Stimulated activated CD4-positive, alpha-beta T cell treated with anti-CD3 and anti-CD28 coated beads, TNF-alpha, amount 100 ng/mL, for 1 hour (primary cell): Measurements from ENCODE around the gene KDM4C.
"Not testable (repeated sequence)": the region's sequence is repeated elsewhere in the genome, so short reads cannot be mapped to it uniquely, and the experiment has no call there.

ENCODE experiments used
- DNase-seq, 3 donors: peaks; one replicate each; pipeline ENCODE4 v3.0.0-alpha.2; 2020; ENCODE audit warnings: low read depth in 3 of 3, low spot score in 1 of 3

KDM4C gene

DNA sequence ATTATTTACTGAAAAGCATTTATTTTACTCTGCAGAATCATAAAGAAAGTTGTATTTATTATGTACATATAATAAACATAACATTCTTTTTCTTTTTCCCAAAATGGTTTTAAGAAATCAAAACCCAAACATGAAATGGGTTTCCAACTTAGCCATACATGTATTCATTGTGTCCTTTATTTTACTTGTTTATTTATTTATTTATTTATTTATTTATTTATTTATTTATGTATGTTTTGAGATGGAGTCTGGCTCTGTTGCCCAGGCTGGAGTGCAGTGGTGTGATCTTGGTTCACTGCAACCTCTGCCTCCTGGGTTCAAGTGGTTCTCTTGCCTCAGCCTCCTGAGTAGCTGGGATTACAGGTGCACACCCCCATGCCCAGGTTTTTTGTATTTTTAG lies 273.2 kb downstream of the KDM4C start:
- DNase-seq = not testable (repeated sequence)

DNA sequence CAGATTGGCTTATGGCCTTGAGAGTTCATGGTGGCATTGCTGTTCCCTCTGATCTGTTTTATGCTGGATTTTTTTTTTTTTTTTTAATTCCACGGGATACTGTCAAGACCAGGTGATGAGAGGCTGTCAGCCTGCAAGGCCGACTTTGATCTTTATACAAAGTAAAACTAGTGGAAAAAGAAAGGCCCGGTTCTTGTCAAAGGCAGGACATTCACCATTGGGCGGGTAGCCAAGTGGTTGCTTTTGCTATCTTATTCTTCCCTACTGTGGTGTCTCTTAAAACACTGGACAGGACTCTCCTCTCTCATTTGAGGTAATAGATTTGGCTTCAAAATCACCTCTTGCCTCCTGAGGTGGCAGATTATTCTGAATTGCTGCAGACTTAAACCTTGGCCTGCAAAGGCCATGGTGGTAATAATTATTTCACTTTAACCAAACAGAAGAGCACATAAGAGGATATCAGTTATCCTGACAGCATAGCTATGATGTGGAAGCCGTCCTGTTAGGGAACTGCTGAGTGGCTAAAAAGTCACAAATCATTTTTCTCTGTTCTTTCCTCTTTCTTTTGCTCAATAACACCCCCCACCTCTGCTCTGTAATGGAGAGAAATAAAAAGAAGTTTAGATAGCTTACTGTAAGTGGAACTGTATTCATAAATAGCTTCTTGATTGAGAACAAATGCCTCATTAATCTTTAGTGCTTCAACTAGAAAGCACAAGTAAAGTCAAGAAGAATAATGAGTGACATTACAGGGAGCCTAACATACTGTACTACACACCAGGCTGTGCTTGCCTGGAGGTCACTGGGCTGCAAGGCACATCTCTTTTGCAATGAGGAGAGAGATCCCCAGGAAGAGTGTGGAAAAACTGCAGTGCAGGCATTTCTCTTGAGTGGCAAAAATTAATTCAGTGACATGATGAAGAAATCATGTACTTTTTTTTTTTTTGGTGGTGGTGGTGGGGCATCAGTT lies 275.6 kb downstream of the KDM4C start:
- no peak for DNase-seq

DNA sequence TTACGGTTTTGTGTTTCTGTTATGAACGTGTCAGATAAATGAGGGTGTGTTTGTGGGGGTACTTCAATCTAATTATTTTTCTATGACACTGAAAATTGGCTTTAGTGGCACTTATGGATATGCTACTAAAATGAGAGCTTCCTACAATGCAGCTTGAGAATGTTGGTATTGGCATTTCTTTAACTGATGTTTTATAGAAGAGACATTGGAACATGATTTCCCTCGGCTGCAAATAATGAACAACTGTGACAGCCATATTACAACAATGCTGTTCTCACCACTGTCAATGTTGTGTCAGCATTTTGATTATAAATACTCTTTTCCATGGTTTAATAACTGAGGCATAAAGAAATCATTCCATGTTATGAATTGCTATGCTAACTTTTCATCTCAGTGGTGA lies 279.4 kb downstream of the KDM4C start:
- no peak for DNase-seq

DNA sequence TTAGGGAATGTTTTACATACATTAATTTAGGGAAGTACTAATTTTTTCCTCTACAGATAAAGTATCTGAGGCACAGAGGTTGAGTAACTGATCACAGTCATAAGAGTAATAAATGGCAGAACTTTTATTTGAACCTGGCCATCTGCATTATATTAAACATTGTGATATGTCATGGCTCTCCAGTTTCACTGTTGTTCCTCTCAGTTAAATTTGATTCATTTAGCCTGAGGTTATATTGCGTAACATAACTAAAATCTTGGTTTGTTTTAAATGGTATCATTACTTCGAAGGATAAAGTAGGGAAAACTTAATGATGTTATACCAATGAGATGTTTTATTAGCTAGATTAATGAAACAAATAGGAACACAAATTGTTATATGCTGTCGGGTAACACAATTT lies 284.4 kb downstream of the KDM4C start:
- DNase-seq = no peak

DNA sequence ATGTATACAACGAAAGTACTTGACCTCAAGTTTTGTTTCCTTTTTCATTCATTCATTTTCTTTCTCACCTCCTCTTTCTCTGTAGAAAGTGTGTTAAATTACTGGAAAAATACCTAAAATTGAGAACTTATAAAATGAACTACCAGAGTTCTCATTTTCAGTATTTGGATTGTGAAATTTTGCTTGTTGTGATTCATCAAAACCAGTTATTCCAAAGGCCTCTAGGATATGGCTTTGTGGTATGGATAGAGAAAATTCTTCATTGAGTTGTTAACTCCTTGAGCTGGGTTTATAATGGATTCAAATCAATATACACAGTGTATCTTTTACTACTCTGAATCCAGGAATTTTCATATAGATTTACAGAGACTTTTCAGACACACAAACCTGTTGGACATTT lies 287.6 kb downstream of the KDM4C start:
- no peak for DNase-seq

DNA sequence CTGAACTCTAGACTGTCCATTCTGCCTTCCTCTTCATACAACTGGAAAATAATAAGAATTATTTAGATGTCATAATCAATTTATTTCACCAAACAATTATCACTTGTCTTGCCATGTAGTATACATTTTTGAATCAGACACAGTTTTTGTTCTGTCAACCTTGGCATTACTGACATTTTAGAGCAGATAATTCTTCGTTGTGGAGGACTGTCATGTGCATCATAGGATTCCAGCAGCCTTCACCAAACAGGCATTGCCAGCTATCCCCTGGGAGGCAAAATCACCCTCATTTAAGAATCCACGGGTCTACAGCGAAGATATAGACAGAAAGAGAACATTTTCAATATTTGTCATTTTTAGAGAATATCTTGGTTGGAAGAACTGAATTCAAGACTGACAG lies 293.9 kb downstream of the KDM4C start:
- no peak for DNase-seq

DNA sequence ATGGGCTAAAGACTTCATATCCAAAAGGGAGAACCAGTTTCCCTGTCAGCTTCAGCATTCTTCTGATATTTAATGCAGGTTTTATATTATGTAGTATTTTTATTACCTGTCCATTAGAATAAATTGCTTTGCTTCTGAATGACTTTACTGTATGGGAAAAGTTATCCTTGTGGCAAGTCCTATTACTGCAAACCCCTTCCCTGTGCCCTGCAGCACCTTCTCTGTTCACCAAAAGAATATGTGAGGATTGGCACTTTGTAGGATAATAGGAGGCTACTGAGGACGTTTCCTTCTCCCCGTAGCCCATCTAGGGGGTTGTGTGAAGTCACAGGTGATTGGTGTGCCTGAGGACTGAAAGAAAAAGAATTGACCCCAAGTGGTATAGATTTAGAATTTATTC lies 296.1 kb downstream of the KDM4C start:
- no peak for DNase-seq

DNA sequence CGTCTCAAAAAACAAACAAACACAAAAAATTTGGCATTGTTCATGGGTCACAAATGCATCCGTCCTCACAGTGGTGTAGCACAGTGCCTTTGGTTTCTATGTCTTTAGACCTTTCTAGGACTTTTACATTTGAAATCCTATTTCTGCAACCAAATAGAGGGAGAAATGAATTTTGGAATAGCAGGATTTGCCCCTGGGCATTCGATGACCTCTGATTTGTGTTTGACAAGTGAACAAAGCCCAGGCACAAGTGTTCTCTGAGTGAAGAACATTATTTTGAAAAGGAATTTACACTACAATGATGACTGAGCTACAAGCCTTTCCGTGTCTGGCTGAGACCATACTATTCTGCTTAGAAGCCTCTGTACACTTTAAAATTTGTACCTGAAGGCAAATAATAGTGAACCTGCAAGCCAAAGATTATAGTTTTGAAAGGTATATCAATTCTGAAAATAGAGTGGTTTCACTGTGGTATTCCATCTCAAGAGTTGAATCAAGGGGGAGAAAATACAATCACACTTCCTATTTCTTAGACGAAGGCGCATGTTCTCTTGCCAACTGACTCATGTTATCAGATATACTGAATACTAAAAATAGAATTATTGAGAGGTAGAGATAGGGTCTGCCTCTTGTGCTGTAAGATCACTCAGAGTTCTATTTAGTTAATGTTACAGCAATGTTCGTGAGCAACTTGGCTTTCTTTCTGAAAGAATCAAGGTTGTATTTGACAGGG lies 297.6 kb downstream of the KDM4C start:
- DNase-seq = no peak

DNA sequence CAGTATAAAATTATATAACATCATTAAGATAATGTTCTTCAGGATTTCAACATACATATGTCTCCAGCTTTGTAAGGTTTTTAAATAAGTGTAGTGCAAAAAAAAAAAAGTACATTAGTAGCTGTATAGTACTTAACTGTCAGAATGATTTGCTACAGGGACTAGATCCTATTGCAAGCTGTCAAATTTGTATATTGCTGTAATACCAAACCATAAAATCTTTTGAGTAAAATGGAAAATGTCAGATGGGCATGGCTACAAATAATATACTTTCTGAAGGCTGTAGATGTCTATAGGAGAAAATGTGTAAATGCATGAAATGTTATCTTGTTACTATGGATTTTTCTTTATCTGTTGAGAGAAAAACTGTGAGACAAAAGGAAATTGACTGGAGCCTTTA lies 298.5 kb downstream of the KDM4C start:
- no peak for DNase-seq

DNA sequence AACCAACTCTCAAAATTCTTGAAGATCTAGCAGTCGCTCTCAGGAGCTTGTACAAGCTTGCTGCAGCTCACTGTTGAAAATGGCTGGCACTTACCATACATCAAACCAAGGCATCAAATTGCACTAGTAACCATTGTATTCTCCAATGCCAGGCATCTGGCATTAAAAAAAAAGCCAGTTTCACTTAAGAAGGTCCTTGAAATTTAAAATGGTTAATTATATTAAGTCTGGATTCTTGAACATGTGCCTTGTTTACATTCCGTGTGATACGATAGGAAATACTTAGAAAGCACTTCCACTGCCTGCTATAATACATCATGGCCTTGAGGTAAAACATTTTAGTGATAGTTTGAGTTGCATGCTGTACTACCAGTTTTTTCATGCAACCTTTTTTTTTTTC lies 300.7 kb downstream of the KDM4C start:
- no peak for DNase-seq

DNA sequence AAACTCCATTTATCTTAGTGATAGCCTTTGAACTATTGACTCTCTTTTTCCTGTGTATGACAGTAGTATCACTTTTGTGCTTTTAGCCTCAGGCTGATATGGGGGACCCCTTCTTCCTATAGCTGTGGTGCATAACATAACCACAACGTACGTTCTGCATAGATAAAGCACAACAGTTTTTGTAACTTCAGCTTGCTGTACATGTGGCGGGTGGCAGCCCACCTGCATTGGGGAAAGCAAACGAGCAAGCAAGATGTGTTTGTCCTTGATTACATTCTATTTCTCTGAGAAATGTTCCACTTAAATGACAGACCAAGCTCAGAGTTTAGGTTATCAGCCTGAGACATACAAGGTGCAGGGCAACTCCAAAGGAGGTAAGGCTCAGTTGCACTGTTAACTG lies 309.4 kb downstream of the KDM4C start:
- no peak for DNase-seq

DNA sequence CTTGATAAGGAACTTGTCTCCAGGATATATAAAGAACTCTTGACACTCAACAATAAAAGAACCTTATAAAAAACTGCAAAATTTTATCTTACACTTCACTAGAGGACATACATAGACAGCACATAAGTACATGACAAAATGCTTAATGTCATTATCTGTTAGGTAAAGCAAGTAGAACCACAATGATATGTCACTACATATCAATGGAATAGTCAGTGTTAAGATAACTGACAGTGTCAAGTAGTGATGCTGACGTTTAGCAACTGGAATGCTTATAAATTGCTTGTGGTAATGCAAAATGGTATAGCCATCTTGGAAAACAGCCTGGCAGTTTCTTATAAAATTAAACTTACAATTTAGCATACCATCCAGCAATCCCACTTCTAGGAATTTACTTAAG lies 314.1 kb downstream of the KDM4C start:
- no peak for DNase-seq

DNA sequence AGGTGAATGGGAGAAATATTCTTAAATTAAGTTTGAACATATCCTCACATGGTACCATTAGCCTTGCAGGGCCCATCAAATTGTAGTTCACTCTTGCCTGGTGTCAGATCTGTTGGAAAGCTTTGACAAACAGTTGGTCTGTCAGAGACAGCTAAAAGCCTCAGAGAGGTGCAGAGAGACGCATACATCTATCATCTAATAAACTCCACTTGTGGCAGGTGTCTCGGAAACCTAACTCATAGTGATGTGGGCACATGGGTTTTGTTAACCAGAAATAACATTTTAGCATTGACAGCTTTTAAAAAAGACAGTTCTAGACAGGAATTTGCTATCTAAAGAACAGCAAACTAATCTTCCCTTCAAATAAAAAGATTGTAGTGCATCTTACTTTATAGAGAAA lies 315.9 kb downstream of the KDM4C start:
- no peak for DNase-seq

DNA sequence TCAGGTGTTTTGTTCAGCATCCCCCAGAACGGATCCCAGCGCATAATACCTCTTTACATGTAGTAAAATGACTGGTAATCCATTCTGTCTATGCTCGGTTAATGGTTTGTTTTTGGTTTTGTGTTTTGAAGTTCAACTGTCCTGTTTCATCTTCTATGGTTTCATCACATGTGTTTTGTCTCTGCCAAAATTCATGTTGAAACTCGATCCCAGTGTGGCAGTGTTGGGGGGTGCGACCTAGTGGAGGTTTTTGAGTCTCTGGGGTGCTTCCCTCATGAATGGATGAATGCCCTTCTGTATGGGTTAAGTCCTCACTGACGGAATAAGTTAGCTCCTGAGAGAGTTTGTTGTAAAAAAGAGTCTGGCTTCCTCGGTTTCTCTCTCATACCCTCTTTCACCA lies 317.4 kb downstream of the KDM4C start:
- no peak for DNase-seq

DNA sequence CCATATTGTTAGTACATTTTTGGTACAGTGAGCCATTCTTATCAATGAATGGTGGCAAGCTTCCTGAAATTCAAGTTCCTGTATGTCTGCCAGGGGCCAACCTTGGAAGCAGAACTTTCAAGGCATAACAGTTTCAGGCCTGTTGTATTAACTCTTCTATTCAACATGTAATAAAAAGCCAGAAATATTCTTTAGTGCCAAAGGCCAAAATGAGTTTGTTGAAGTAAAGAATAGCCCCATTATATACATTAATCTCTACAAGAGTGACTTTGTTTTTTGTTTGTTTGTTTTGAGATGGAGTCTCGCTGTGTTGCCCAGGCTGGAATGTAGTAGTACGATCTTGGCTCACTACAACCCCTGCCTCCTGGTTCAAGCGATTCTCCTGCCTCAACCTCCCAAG lies 321.3 kb downstream of the KDM4C start:
- DNase-seq = no peak

DNA sequence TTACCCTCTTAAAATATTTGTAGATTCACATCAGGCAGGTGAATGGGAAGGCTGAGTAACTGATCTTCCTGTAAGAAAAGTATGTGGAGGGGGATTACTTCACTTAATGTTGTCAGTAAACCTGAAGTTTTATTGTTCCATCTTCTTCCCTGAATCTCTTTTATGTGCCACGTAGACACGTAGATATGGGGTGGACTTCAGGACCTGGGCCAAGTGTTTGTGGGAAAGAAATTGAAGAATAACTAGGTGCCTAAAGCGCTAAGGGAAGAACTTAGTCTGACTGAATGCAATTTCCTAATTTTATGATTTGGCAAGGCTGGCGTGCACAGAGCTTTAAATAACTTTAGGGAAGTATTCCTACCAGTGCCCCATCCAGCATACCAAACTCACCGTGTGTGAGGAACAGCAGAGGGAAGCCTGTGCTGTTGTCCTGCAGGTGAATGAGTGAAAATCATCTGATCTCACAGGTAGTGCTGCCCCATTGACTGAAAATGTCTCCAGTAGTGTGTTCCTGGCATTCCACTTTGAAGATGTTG lies 323.4 kb downstream of the KDM4C start:
- no peak for DNase-seq

DNA sequence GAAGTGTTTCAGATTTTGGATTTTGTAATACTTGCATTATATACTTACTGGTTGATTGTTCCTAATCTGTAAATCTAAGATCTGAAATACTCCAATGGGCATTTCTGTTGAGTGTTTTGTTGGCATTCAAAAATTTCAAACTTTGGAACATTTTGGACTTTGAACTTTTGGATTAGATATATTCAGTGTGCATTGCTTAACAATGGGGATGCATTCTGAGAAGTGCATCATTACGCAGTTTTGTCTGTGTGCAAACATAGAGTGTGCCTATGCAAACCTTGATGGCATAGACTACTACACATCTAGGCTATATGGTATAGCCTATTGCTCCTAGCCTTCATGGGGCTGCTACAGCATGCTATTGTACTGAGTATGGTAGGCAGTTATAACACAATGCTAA lies 325.4 kb downstream of the KDM4C start:
- DNase-seq = no peak

DNA sequence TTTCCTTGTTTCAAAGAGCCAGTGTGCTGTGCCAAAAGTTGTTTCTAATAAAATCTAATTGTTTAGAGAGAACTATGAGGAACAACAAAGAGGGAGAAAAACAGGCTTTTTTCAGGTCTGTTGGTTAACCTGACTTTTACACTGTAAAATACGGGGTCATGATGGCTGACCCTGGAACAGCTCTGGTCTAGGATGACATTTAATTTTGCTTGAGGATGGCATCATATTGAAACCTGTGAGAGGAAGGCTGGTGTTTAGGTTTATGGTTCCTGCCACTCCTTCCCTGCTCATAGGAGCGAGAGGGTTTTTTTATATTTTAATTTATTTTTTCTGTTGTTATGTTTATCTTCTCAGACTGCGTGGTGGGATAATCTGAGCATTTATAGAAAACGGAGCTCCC lies 327.6 kb downstream of the KDM4C start:
- no peak for DNase-seq

DNA sequence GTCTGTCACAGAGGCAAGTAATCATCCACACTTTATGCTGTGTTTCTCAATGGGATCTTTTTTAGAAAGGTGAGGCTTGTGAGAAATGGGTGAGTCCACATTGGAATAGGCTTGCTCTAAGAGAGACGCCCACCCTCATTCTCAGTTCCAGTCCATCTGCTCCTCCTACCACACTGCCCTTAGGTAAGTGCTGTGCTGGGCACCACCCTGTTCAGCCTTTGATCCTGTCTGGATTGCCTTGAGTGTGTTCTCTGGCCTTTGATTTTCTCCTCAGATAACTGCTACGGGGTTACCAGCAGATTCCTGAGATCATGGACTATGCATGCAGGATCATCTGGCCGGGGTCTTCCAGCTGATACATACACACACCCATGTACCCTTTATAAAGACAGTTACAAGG lies 328.6 kb downstream of the KDM4C start:
- DNase-seq = no peak

DNA sequence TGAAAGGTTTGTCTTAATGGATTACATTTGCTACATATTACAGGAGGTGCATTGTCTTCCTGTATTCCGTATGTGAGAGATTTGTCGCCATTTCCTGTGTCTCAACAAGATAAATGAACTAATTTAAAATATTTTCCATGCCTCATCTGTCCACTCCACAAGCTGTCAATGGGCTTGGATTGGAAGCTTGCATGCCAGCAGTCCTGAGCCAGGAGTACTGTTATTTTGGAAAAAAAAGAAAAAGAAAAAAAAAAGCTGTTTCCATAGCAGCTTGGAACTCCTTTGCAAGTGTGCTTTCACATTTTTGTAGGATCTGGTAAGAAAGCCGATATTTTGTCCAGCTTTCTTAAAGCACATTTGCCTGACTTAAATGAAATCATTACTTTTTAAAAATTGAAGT lies 330.8 kb downstream of the KDM4C start:
- DNase-seq = no peak

DNA sequence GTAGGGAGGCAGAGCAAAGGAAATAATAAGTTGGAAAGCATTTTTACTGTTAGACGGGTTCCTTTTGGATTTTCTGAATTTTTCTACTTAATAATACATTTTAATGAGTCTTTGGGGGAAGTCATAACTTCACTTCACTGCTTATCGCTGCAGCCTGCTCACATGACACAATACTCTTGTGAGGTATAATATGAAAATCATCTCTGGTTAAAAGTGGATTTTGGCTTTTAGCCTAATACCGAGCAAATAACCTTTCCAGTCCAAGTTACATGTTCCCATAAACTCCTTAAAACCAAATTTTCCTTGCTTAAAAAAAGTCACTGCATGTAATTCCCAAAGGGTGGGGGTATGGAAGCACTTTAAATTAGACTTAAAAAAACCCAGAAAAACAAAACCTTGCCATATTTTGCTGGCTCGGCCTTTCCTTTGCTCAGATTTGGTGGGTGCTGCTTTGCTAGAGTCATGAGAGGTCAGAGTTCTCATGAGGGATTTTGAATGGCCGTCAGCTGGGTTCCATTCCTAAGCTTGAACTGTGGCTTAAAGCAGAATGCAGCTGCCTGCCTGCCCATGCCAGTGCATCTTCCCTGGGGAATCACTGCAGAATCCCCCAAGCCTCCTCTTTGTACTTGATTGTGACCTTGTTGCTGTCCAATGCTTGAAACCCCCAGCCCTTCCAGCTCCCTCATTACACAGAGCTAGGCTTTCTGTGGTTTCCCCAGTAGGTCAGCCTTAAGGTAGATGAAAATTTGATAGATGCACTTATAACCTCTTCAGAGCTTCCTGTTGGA lies 331.8 kb downstream of the KDM4C start:
- no peak for DNase-seq
